Daoy (cell line): ENCODE results near the gene ACKR3. TPM values are rescaled to one million over a fixed set of nuclear protein-coding genes. Genes with fewer than 3 reads are reported as not detected.

ENCODE experiments used
- DNase-seq: peaks from one replicate; pipeline ENCODE4 v3.0.0-alpha.2; 2015; ENCODE audit warnings: low read depth
- total RNA-seq: library from RNA; depleted of rRNA; stranded (reverse); fragments of >200 nt; shearing (Covaris generic); gene quantifications from 2 replicates; pipeline ENCODE4 v1.2.3, GENCODE V29; 2014

Gene ACKR3
- total RNA-seq, 1 experiment from 2014 or later: 6.3 TPM

DNA sequence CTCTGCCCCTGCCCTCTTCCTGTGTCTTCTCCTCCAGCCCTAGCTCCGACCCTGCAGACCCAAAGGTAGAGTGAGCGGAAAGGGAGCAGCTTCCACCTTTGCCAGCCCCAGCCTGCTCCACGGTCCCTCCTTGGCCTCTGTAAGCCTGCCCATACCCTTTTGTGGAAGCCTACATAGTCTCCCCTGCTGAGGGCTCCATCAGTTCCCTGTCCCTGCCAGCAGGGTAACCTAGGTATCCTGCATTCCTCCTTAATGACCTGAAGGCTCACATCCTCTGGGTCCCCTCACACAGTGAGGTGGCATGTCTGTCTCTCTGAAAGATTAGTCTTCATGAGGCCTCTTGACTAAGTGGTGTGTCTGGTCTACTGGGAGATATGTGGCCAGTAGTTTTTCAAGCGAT is 20.5 kb upstream of the ACKR3 start:
- DNase-seq: no peak

DNA sequence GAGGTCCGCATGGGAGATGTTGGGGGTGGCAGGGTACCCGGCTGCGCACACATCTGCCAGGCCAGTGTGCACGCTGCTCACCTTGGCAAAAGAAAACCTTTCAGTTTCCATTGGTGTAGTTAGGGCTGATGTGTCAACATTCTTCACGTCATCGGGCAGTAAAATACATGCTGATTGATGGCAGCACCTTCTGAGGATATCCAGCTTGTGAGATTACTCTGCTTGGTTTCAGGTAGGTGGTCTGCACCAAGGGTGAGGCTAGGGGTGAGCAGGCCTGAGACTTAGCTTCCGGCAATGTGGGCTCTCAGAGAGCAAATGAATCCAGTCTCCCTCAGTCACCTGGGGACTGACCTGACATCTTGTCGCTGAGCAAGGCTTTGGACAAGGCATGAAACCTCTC is 19.3 kb upstream of the ACKR3 start:
- no peak for DNase-seq

DNA sequence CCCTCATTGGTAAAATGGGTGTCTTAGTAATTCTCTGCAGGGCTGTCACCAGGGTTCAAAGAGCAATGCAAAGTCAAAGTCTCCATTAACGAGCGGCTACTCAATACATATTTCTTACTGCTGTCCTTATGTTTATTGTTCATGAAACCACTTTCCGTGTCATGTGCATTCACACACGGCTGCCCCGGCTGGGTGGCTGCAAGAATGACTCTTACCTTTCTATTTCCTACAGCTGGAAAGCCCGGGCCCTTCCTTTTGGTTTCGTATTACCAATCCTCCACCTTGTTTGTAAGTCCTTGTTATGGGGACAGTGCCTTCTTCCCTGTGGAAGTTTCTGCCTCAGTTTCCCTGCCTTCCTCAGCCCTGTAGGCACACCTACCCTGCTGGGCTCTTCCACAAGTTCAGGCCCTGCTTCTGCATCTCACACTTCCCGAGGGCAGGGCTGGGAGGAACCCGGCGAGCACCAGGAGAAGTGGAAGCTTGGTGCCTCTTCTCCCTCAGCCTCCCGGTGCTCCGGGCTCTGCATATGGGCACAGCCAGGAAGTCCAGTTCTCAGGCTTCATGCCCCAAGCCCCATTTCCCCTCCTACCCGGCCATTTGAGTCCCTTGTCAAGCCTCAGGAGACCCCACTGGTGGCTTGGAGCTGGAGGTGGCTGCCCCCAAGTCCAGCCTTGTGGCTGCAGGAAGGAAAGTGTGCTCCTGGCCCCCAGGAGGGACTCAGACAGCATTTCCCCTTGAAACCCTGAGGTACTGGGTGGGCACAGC is 18.7 kb upstream of the ACKR3 start:
- DNase-seq: no peak

GRCh38 chr2:236551471-236552211 is 18.0 kb upstream of the ACKR3 start:
- no peak for DNase-seq

DNA sequence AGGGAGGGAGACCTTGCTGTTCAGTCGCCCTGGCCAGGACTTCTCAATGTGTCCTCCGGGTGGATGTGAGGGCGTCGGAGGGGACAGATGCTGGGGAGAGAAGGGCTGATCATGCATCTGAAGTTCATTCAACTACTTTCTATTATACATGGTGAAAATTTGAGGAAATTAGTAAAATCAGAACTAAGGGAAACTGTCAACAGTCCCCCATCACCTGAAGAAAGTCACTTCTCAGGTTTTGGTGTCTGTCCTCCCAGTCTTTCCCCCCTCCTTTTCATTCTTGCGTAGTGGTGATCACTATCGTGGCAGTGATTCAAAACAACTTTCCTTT is 17.4 kb upstream of the ACKR3 start:
- no peak for DNase-seq

DNA sequence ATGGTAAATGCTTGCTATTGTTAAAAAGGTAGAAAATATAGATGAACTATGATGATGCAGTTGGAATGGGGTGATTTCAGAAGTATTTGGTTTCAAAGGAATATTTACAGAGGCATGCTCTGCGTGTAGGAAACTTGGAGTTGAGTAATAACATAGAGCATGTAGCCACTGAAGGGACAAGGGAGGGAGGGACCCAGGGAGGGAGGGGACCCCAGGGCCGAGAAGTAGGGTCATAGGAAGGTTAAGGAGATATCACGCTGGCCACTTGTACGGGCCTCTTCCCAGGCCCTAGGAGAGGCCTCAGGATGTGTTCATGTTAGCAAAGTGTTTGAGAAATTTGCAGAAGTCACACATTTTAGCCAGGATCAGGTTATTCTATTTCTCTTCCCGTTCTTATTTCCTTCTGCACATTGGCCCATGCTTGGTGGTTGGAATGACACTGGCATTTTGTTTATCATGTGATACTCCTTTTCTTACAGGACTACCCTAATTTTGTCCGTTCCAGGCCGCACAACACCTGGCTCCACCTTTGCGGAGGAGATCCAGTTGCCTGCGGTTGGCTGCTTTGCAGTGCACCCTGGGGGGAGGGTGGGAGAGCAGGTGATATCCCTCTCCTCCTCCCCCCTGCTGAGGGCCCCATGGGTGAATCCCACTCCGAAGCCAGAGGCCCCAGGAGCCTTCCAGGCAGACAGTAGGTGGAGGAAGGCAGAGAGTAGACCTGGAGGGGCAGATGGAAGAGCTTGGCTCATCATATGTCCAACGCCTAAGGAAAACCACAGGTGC is 16.9 kb upstream of the ACKR3 start:
- no peak for DNase-seq

GRCh38 chr2:236553522-236553921 is 16.1 kb upstream of the ACKR3 start:
- no peak for DNase-seq

GRCh38 chr2:236554629-236555282 is 14.9 kb upstream of the ACKR3 start:
- DNase-seq: no peak

GRCh38 chr2:236555481-236555880 is 14.1 kb upstream of the ACKR3 start:
- DNase-seq: no peak

DNA sequence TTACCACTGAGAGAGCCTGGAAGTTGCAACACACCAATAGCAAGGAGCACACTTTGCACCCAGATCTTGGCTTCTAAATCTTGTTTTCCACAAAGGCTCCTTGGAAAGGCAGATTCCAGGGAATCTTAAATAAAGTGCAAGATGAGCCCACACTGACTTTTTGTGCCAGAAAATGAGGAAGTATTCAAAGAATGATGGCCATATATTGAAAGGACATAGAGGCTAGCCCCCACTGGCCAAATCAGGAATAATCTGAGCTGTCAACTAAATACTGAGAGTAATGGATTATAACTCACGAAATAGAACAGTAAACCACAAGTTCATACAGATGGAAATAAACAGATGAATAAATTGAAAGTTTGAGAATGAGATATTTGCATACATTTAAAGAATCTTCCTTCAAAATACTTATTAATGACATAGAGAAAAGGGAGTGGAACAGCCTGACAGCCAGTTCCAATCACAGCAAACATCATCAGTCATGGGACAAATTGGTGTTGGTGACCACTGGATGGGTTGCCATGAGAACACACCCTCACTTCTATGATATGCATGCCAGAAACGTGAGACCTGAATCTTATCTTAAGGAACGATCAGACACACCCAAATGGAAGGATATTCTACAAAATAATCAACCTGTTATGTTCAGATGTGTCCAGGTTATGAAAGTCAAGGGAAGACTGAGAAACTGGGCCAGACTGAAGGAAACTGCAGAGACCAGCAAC is 12.2 kb upstream of the ACKR3 start:
- no peak for DNase-seq

GRCh38 chr2:236558036-236558435 is 11.6 kb upstream of the ACKR3 start:
- no peak for DNase-seq

DNA sequence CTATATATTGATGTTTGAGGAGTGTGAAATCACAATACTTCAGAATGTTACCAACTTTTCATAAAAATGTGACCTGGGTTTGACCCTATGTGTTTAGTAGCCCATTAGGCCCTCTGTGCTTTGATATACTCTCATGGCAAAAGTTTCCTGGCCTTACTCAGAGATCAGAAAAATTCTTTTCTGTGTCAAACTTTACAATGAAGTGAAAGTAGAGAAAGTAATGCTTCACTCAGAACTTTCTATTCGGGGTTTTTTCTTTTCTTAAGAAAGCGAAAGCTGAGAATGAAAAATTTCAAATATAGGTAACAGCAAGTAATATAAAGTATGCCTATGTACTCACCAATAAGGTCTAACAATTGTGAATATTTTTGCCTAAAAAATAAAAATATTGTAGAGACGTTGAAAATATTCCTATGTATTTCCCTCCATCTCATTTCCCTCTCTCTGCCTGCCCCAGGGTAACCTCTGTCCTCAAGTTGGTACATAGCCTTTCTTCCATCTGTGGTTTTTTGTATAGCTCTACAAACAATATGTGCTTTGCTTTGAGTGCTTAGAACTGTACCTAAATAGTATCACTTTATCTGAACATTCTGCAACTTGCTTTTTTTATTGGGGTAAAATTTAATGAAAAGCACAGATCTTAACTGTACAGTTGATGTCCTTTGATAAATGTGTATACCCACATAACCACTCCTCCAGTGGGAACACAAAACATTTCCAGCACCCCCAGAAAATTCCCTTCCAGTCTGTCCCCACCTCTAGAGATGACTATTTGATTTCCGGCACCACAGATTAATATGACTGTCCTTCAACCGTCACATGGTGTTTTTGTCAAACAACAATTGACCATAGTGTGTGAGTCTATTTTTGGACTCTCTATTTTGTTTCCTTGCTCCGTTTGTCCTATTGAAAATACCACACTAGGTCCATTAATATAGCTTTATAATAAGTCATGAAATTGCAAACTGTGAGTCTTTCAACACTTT is 10.3 kb upstream of the ACKR3 start:
- no peak for DNase-seq

DNA sequence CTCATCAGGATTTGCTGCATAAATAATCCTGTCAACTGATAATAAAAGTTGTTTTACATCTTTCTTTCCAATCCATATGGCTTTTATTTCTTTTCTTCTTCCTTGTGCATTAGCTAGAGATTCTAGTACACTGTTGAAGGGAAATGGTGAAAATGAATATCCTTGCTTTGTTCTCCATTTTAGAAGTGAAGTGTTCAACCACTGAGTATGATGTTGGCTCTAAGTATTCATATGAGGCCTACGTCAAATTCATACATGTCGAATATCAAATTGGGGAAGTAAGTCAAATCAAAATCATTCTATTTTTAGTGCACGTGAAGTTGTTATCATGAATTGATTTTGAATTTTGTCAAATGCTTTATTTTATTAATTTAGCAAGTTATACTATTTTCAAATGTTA is 7.8 kb upstream of the ACKR3 start:
- DNase-seq: no peak

DNA sequence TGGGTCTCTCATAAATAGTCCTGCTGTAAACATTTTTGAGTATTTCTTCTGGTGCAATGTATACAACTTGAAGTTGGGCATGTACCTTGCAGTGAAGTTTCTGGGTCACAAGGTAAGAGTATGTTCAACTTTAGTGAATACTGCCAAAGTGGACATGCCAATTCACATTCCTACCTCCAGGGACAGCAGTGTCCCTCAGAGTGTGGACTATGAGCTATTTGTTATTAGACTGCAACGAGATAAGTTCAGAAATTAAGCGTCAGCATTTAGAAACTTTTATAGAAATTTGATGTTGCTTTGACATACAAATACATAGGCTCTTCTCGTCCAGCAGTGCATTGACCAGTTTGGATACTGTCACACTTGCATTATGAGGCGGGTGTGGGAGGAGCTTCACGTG is 7.2 kb upstream of the ACKR3 start:
- peak; percentile 13 for DNase-seq

GRCh38 chr2:236563953-236564352 is 5.7 kb upstream of the ACKR3 start:
- no peak for DNase-seq

DNA sequence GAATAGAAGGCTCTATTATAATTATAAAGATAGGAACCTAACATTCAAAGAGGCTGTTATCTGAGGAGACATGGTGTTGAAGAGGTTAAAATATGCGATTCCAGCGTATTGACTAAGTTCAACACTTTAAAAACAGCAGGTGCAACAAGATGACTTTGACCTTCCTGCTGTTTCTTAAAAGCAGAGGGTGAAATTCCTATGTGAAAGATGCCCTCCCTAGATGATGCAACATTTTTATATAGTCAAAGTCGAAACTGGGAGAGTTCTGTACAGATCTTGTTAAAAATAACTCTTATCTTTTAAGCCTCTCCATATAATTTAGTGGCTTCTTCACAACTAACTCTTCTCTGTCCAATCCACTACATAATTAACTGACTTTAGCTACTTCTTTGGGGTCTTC is 4.4 kb upstream of the ACKR3 start:
- DNase-seq: no peak

DNA sequence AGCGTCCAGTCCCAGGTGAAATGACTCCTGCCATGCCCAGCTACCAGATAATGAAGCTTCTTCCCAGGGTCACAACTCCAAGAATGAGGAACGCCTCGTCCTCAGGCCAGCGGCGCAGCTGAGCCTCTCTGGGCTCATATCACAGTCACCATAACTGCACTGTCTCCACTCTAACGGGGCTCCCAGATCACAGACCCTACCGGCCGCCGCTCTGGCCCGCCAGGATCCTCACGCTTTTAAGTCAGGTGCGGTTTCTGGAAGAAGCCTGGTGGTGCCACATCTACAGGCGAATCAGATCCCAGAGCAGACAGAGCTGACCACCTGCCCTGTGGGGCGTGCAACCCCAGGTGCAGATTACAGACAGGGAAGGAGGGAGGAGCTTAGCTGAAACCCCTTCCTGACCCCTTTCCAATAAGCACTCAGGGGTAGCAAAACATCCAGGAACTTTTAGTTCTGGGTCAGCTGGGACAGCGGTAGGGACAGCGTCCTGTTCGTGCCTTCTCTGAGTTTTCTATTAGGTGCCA is 3.7 kb upstream of the ACKR3 start:
- DNase-seq: no peak

- DNase-seq: no peak
These were observed 3.0 kb upstream of the ACKR3 start for GRCh38 chr2:236566596-236566995.

GRCh38 chr2:236568068-236568921 is 1.3 kb upstream of the ACKR3 start:
- DNase-seq: peak; percentile 31
